Measurements from ENCODE around the gene WWOX. TPM values are rescaled to one million over a fixed set of nuclear protein-coding genes. Genes with fewer than 3 reads are reported as not detected.

WWOX gene
- total and polyA plus RNA-seq, 4 experiments from 2014 or later, result 10.4 to 23.1 (median 17.5) TPM

- H3K27me3 Mint-ChIP-seq, result no peaks in the 10 kb centered on the region
- H3K4me3 ChIP-seq (ENCODE audit: low read length in 2 of 2), result no peak overlapping the region
- ChIA-PET POLR2A (ENCODE audit: partially characterized antibody) (no interaction called here), CTCF (ENCODE audit: partially characterized antibody) (no interaction called here)
- intact Hi-C loops (cut with micrococcal nuclease), result no loop called here
- DNase-seq, result no peak
- no peak overlapping the region for H3K27ac ChIP-seq (ENCODE audit: low read depth, low read length)
- H3K4me1 Mint-ChIP-seq, result no peaks in the 10 kb centered on the region
- H3K36me3 ChIP-seq (ENCODE audit: insufficient read depth, low read length), result no peaks in the 10 kb centered on the region
- no peaks in the 10 kb centered on the region for H3K36me3 Mint-ChIP-seq
- no peak overlapping the region for H3K4me3 Mint-ChIP-seq
- H3K9me3 ChIP-seq (ENCODE audit: control insufficient read depth in 1 of 2, low read length in 2 of 2), result no peaks in the 10 kb centered on the region
- no peak overlapping the region for H3K27ac Mint-ChIP-seq
- peaks cover 0 to 2% (median 0%) of the 10 kb centered on the region in 8 donors for H3K9me3 Mint-ChIP-seq
- H3K4me1 ChIP-seq (ENCODE audit: insufficient read depth, low read length), result no peaks in the 10 kb centered on the region
- H3K27me3 ChIP-seq (ENCODE audit: insufficient read depth, low read length), result no peaks in the 10 kb centered on the region
Observed at GRCh38 chr16:79134300-79134699, 1034.8 kb downstream of the WWOX start.

GRCh38 chr16:79136955-79137354, 1037.5 kb downstream of the WWOX start:
- H3K4me3 Mint-ChIP-seq, result no peak overlapping the region
- H3K9me3 Mint-ChIP-seq, result no peaks in the 10 kb centered on the region
- no peaks in the 10 kb centered on the region for H3K4me1 ChIP-seq (ENCODE audit: insufficient read depth, low read length)
- no peaks in the 10 kb centered on the region for H3K27me3 Mint-ChIP-seq
- H3K36me3 ChIP-seq (ENCODE audit: insufficient read depth, low read length), result no peaks in the 10 kb centered on the region
- ChIA-PET CTCF (ENCODE audit: partially characterized antibody) (interaction anchor here (0.6 to 2.5 kb wide), 4 partner anchors 9 to 505 kb away, joined by 3 to 14 read pairs (median 6); partner anchors contain the start of gene MAF), POLR2A (ENCODE audit: partially characterized antibody) (no interaction called here)
- H3K27ac Mint-ChIP-seq, result no peak overlapping the region
- no peaks in the 10 kb centered on the region for H3K4me1 Mint-ChIP-seq
- H3K27me3 ChIP-seq (ENCODE audit: insufficient read depth, low read length), result no peaks in the 10 kb centered on the region
- DNase-seq, result no peak
- H3K9me3 ChIP-seq (ENCODE audit: control insufficient read depth in 1 of 2, low read length in 2 of 2), result no peaks in the 10 kb centered on the region
- intact Hi-C loops (cut with micrococcal nuclease), result no loop called here
- H3K4me3 ChIP-seq (ENCODE audit: low read length in 2 of 2), result no peak overlapping the region
- no peaks in the 10 kb centered on the region for H3K36me3 Mint-ChIP-seq
- H3K27ac ChIP-seq (ENCODE audit: low read depth, low read length), result no peak overlapping the region

GRCh38 chr16:79137426-79137939, 1038.0 kb downstream of the WWOX start:
- POLR2A ChIA-PET (ENCODE audit: partially characterized antibody), result no interaction called here
- intact Hi-C loops (cut with micrococcal nuclease), result no loop called here
- H3K36me3 Mint-ChIP-seq, result no peaks in the 10 kb centered on the region

GRCh38 chr16:79139799-79140198, 1040.3 kb downstream of the WWOX start:
- no peaks in the 10 kb centered on the region for H3K36me3 ChIP-seq (ENCODE audit: insufficient read depth, low read length)
- no peaks in the 10 kb centered on the region for H3K36me3 Mint-ChIP-seq
- H3K4me1 Mint-ChIP-seq, result no peaks in the 10 kb centered on the region
- POLR2A ChIA-PET (ENCODE audit: partially characterized antibody), result no interaction called here
- no peaks in the 10 kb centered on the region for H3K27me3 ChIP-seq (ENCODE audit: insufficient read depth, low read length)
- no peak overlapping the region for H3K4me3 Mint-ChIP-seq
- no peaks in the 10 kb centered on the region for H3K4me1 ChIP-seq (ENCODE audit: insufficient read depth, low read length)
- intact Hi-C loops (cut with micrococcal nuclease), result no loop called here
- H3K9me3 Mint-ChIP-seq, result no peaks in the 10 kb centered on the region
- H3K27ac ChIP-seq (ENCODE audit: low read depth, low read length), result no peak overlapping the region
- H3K9me3 ChIP-seq (ENCODE audit: control insufficient read depth in 1 of 2, low read length in 2 of 2), result no peaks in the 10 kb centered on the region
- no peak overlapping the region for H3K27ac Mint-ChIP-seq
- CTCF ChIA-PET (ENCODE audit: partially characterized antibody), result interaction anchor here (0.7 kb wide), 1 partner anchor 8 kb away, joined by 3 read pairs; no protein-coding TSS in a partner anchor
- DNase-seq, result no peak
- no peaks in the 10 kb centered on the region for H3K27me3 Mint-ChIP-seq
- no peak overlapping the region for H3K4me3 ChIP-seq (ENCODE audit: low read length in 2 of 2)

More at GRCh38 chr16:79137426-79137939, 1038.0 kb downstream of the WWOX start:
- Histone ChIP-seq H3K27ac (ENCODE audit: low read depth, low read length) (no peak overlapping the region), H3K36me3 (ENCODE audit: insufficient read depth, low read length) (no peaks in the 10 kb centered on the region), H3K27me3 (ENCODE audit: insufficient read depth, low read length) (no peaks in the 10 kb centered on the region), H3K4me1 (ENCODE audit: insufficient read depth, low read length) (no peaks in the 10 kb centered on the region), H3K4me3 (ENCODE audit: low read length in 2 of 2) (no peak overlapping the region), H3K9me3 (ENCODE audit: control insufficient read depth in 1 of 2, low read length in 2 of 2) (no peaks in the 10 kb centered on the region)
- CTCF ChIA-PET (ENCODE audit: partially characterized antibody), result interaction anchor here (0.7 to 2.5 kb wide), 3 partner anchors 8 to 464 kb away, joined by 3 to 14 read pairs (median 8); partner anchors contain the start of gene MAF
- Mint-ChIP-seq H3K27ac (no peak overlapping the region), H3K27me3 (no peaks in the 10 kb centered on the region), H3K9me3 (no peaks in the 10 kb centered on the region), H3K4me3 (no peak overlapping the region), H3K4me1 (no peaks in the 10 kb centered on the region)
- no peak for DNase-seq

GRCh38 chr16:79143026-79143425, 1043.6 kb downstream of the WWOX start:
- POLR2A ChIA-PET (ENCODE audit: partially characterized antibody), result no interaction called here
- H3K4me1 Mint-ChIP-seq, result no peaks in the 10 kb centered on the region
- intact Hi-C loops (cut with micrococcal nuclease), result no loop called here
- no peaks in the 10 kb centered on the region for H3K9me3 Mint-ChIP-seq
- no peak for DNase-seq
- H3K36me3 Mint-ChIP-seq, result no peaks in the 10 kb centered on the region
- CTCF ChIA-PET (ENCODE audit: partially characterized antibody), result no interaction called here
- Histone ChIP-seq H3K4me1 (ENCODE audit: insufficient read depth, low read length) (no peaks in the 10 kb centered on the region), H3K4me3 (ENCODE audit: low read length in 2 of 2) (no peak overlapping the region), H3K36me3 (ENCODE audit: insufficient read depth, low read length) (no peaks in the 10 kb centered on the region), H3K9me3 (ENCODE audit: control insufficient read depth in 1 of 2, low read length in 2 of 2) (no peaks in the 10 kb centered on the region), H3K27me3 (ENCODE audit: insufficient read depth, low read length) (no peaks in the 10 kb centered on the region), H3K27ac (ENCODE audit: low read depth, low read length) (no peak overlapping the region)
- H3K27ac Mint-ChIP-seq, result no peak overlapping the region
- H3K27me3 Mint-ChIP-seq, result no peaks in the 10 kb centered on the region
- H3K4me3 Mint-ChIP-seq, result no peak overlapping the region

GRCh38 chr16:79150151-79150550, 1050.7 kb downstream of the WWOX start:
- POLR2A ChIA-PET (ENCODE audit: partially characterized antibody), result no interaction called here
- no peak for DNase-seq
- H3K27me3 Mint-ChIP-seq, result no peaks in the 10 kb centered on the region
- H3K27ac ChIP-seq (ENCODE audit: low read depth, low read length), result no peak overlapping the region
- no peaks in the 10 kb centered on the region for H3K36me3 ChIP-seq (ENCODE audit: insufficient read depth, low read length)
- no peaks in the 10 kb centered on the region for H3K27me3 ChIP-seq (ENCODE audit: insufficient read depth, low read length)
- no peak overlapping the region for H3K27ac Mint-ChIP-seq
- H3K9me3 Mint-ChIP-seq, result no peaks in the 10 kb centered on the region
- no peaks in the 10 kb centered on the region for H3K4me1 ChIP-seq (ENCODE audit: insufficient read depth, low read length)
- no peaks in the 10 kb centered on the region for H3K36me3 Mint-ChIP-seq
- no peak overlapping the region for H3K4me3 Mint-ChIP-seq
- CTCF ChIA-PET (ENCODE audit: partially characterized antibody), result no interaction called here
- intact Hi-C loops (cut with micrococcal nuclease), result no loop called here
- no peak overlapping the region for H3K4me3 ChIP-seq (ENCODE audit: low read length in 2 of 2)
- peaks cover 0 to 2% (median under 1%) of the 10 kb centered on the region in 4 donors for H3K4me1 Mint-ChIP-seq
- H3K9me3 ChIP-seq (ENCODE audit: control insufficient read depth in 1 of 2, low read length in 2 of 2), result no peaks in the 10 kb centered on the region

GRCh38 chr16:79150632-79151310, 1051.3 kb downstream of the WWOX start:
- ChIA-PET POLR2A (ENCODE audit: partially characterized antibody) (no interaction called here), CTCF (ENCODE audit: partially characterized antibody) (no interaction called here)
- Histone ChIP-seq H3K4me1 (ENCODE audit: insufficient read depth, low read length) (no peaks in the 10 kb centered on the region), H3K9me3 (ENCODE audit: control insufficient read depth in 1 of 2, low read length in 2 of 2) (no peaks in the 10 kb centered on the region), H3K27ac (ENCODE audit: low read depth, low read length) (no peak overlapping the region), H3K4me3 (ENCODE audit: low read length in 2 of 2) (no peak overlapping the region), H3K36me3 (ENCODE audit: insufficient read depth, low read length) (no peaks in the 10 kb centered on the region), H3K27me3 (ENCODE audit: insufficient read depth, low read length) (no peaks in the 10 kb centered on the region)
- Mint-ChIP-seq H3K4me3 (no peak overlapping the region), H3K36me3 (no peaks in the 10 kb centered on the region), H3K27me3 (no peaks in the 10 kb centered on the region), H3K4me1 (peaks cover 0 to 2% (median under 1%) of the 10 kb centered on the region in 4 donors), H3K27ac (no peak overlapping the region), H3K9me3 (no peaks in the 10 kb centered on the region)
- intact Hi-C loops (cut with micrococcal nuclease), result no loop called here
- DNase-seq, result no peak
